Measurements from ENCODE around the gene ARHGEF28.

The ARHGEF28 gene

DNA sequence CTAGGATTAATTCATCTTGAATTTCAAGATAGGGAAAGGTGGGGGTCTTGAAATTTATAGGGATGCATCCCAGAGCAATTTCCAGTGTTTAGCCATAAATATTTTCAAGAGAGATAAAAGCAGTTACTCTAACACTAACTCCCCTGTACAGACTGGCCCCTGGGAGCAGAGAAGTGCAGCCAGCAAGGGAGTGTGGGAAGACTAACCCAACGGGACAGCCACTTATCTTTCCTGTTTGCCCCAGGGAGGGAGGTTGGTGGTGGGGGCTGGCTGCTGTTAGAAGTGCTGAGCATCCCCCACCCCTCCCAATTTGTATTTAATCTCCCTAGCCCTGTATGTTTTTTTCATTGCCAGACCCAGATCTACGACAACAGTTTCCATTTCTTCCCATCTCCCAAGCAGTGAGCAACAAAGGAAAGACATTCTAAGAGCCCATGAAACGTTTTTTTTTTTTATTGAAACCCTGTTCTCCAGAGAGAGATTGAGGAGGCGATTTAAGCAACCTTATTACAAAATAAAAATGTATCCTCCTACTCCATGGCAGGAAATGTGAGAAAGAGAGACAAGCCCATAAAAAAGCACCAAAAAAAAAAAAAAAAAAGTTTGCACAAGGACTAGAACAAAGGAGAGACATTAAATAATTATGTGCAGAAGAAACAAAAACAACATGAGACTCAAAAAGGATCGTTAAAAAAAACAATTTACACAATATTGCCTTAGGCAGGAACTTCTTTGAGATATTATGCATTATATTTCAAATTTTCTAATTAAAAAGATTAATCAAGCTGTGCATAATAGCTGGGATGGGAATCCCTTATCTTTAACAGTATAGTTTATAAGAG lies 343.4 kb downstream of the ARHGEF28 start:
- no peak for TF ChIP-seq CSDC2 (CRISPR knock-in tag; IDR thresholded peaks at IDR 0.05)
- no peak for ATAC-seq

DNA sequence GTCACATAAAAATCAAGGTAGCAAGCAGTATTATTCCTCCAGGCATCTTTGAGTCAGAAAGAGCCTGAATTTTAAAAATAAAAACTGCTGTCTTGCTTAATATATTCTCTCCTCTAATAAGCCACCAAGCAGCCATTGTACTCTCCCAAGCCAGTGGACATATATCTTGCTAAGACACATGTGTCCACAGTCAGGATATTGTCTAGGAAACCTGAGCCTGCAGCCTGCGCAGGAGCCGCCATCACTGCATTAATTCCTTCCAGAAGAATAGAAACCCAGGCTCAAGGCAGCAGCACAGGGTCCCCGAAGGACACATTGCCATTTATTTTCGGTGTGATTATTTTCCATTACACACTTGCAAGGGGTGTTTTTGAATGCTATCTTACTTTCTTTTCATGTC lies 345.3 kb downstream of the ARHGEF28 start:
- no peak for ATAC-seq
- TF ChIP-seq ZNF565 (CRISPR knock-in tag; conservative IDR thresholded peaks at IDR 0.05; ENCODE audit: low read depth) (no peak), ZNF8 (CRISPR knock-in tag; IDR thresholded peaks at IDR 0.05) (no peak), GLIS3 (CRISPR knock-in tag; IDR thresholded peaks at IDR 0.05) (no peak), ESRRG (CRISPR knock-in tag; IDR thresholded peaks at IDR 0.05) (no peak), CSDC2 (CRISPR knock-in tag; IDR thresholded peaks at IDR 0.05) (no peak), ZFP3 (CRISPR knock-in tag; IDR thresholded peaks at IDR 0.05) (no peak), ZC3H10 (CRISPR knock-in tag; IDR thresholded peaks at IDR 0.05) (no peak)
- TF ChIP-seq, protein P1, sequence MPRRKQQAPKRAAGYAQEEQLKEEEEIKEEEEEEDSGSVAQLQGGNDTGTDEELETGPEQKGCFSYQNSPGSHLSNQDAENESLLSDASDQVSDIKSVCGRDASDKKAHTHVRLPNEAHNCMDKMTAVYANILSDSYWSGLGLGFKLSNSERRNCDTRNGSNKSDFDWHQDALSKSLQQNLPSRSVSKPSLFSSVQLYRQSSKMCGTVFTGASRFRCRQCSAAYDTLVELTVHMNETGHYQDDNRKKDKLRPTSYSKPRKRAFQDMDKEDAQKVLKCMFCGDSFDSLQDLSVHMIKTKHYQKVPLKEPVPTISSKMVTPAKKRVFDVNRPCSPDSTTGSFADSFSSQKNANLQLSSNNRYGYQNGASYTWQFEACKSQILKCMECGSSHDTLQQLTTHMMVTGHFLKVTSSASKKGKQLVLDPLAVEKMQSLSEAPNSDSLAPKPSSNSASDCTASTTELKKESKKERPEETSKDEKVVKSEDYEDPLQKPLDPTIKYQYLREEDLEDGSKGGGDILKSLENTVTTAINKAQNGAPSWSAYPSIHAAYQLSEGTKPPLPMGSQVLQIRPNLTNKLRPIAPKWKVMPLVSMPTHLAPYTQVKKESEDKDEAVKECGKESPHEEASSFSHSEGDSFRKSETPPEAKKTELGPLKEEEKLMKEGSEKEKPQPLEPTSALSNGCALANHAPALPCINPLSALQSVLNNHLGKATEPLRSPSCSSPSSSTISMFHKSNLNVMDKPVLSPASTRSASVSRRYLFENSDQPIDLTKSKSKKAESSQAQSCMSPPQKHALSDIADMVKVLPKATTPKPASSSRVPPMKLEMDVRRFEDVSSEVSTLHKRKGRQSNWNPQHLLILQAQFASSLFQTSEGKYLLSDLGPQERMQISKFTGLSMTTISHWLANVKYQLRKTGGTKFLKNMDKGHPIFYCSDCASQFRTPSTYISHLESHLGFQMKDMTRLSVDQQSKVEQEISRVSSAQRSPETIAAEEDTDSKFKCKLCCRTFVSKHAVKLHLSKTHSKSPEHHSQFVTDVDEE (CRISPR knock-in tag; IDR thresholded peaks at IDR 0.05): no peak
- TF ChIP-seq, protein P2, sequence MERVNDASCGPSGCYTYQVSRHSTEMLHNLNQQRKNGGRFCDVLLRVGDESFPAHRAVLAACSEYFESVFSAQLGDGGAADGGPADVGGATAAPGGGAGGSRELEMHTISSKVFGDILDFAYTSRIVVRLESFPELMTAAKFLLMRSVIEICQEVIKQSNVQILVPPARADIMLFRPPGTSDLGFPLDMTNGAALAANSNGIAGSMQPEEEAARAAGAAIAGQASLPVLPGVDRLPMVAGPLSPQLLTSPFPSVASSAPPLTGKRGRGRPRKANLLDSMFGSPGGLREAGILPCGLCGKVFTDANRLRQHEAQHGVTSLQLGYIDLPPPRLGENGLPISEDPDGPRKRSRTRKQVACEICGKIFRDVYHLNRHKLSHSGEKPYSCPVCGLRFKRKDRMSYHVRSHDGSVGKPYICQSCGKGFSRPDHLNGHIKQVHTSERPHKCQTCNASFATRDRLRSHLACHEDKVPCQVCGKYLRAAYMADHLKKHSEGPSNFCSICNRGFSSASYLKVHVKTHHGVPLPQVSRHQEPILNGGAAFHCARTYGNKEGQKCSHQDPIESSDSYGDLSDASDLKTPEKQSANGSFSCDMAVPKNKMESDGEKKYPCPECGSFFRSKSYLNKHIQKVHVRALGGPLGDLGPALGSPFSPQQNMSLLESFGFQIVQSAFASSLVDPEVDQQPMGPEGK (CRISPR knock-in tag; IDR thresholded peaks at IDR 0.05; ENCODE audit: borderline replicate concordance): no peak
- TF ChIP-seq, protein P3, sequence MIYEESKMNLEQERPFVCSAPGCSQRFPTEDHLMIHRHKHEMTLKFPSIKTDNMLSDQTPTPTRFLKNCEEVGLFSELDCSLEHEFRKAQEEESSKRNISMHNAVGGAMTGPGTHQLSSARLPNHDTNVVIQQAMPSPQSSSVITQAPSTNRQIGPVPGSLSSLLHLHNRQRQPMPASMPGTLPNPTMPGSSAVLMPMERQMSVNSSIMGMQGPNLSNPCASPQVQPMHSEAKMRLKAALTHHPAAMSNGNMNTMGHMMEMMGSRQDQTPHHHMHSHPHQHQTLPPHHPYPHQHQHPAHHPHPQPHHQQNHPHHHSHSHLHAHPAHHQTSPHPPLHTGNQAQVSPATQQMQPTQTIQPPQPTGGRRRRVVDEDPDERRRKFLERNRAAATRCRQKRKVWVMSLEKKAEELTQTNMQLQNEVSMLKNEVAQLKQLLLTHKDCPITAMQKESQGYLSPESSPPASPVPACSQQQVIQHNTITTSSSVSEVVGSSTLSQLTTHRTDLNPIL (CRISPR knock-in tag; IDR thresholded peaks at IDR 0.05; ENCODE audit: low read depth): no peak
- TF ChIP-seq, protein P4, sequence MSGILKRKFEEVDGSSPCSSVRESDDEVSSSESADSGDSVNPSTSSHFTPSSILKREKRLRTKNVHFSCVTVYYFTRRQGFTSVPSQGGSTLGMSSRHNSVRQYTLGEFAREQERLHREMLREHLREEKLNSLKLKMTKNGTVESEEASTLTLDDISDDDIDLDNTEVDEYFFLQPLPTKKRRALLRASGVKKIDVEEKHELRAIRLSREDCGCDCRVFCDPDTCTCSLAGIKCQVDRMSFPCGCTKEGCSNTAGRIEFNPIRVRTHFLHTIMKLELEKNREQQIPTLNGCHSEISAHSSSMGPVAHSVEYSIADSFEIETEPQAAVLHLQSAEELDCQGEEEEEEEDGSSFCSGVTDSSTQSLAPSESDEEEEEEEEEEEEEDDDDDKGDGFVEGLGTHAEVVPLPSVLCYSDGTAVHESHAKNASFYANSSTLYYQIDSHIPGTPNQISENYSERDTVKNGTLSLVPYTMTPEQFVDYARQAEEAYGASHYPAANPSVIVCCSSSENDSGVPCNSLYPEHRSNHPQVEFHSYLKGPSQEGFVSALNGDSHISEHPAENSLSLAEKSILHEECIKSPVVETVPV (CRISPR knock-in tag; IDR thresholded peaks at IDR 0.05): no peak

DNA sequence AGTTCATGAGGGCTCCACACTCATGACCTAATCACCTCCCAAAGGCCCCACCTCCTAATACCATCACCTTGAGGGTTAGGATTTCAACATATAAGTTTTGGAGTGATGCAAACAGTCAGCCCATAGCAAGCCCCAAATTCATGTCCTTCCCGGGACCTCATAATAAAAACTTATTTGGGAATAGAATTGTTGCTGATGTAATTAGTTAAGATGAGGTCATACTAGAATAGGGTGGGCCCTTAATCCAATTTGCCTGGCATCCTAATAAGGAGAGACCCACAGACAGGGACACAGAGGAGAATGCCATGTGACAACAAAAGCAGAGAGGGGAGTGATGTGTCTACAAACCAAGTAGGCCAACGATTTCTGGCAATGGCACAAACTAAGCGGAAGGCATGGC lies 347.1 kb downstream of the ARHGEF28 start:
- ATAC-seq: no peak
- no peak for TF ChIP-seq ARNTL (CRISPR knock-in tag; IDR thresholded peaks at IDR 0.05; ENCODE audit: borderline replicate concordance, low read depth)
- no peak for TF ChIP-seq CSDC2 (CRISPR knock-in tag; IDR thresholded peaks at IDR 0.05)
- no peak for TF ChIP-seq SNAI2 (CRISPR knock-in tag; IDR thresholded peaks at IDR 0.05)
- TF ChIP-seq ZNF70 (CRISPR knock-in tag; IDR thresholded peaks at IDR 0.05): no peak
- no peak for TF ChIP-seq ZFP30 (CRISPR knock-in tag; IDR thresholded peaks at IDR 0.05)
- no peak for TF ChIP-seq ZNF565 (CRISPR knock-in tag; conservative IDR thresholded peaks at IDR 0.05; ENCODE audit: low read depth)
- no peak for TF ChIP-seq OSR1 (CRISPR knock-in tag; IDR thresholded peaks at IDR 0.05)
- TF ChIP-seq, protein P5, sequence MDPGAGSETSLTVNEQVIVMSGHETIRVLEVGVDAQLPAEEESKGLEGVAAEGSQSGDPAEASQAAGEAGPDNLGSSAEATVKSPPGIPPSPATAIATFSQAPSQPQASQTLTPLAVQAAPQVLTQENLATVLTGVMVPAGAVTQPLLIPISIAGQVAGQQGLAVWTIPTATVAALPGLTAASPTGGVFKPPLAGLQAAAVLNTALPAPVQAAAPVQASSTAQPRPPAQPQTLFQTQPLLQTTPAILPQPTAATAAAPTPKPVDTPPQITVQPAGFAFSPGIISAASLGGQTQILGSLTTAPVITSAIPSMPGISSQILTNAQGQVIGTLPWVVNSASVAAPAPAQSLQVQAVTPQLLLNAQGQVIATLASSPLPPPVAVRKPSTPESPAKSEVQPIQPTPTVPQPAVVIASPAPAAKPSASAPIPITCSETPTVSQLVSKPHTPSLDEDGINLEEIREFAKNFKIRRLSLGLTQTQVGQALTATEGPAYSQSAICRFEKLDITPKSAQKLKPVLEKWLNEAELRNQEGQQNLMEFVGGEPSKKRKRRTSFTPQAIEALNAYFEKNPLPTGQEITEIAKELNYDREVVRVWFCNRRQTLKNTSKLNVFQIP (CRISPR knock-in tag; IDR thresholded peaks at IDR 0.05; ENCODE audit: borderline replicate concordance, low read depth): no peak
- no peak for TF ChIP-seq ESRRG (CRISPR knock-in tag; IDR thresholded peaks at IDR 0.05)
- no peak for TF ChIP-seq ISL1 (CRISPR knock-in tag; IDR thresholded peaks at IDR 0.05)
- TF ChIP-seq ZNF8 (CRISPR knock-in tag; IDR thresholded peaks at IDR 0.05): no peak
- TF ChIP-seq, protein P1 (CRISPR knock-in tag; IDR thresholded peaks at IDR 0.05): no peak
- TF ChIP-seq, protein P3 (CRISPR knock-in tag; IDR thresholded peaks at IDR 0.05; ENCODE audit: low read depth): no peak
- no peak for TF ChIP-seq GLIS3 (CRISPR knock-in tag; IDR thresholded peaks at IDR 0.05)
- TF ChIP-seq ZC3H10 (CRISPR knock-in tag; IDR thresholded peaks at IDR 0.05): no peak
- no peak for TF ChIP-seq BACH2 (CRISPR knock-in tag; IDR thresholded peaks at IDR 0.05; ENCODE audit: borderline replicate concordance)
- no peak for TF ChIP-seq ZFP3 (CRISPR knock-in tag; IDR thresholded peaks at IDR 0.05)
- no peak for TF ChIP-seq TCF4 (CRISPR knock-in tag; IDR thresholded peaks at IDR 0.05; ENCODE audit: borderline replicate concordance)
